ENCODE data around the gene CEMIP. TPM values are rescaled to one million over a fixed set of nuclear protein-coding genes. Genes with fewer than 3 reads are reported as not detected.

CEMIP gene
- total and polyA plus RNA-seq, 8 donors, result 12.4 to 31.8 (median 27.4) TPM

DNA sequence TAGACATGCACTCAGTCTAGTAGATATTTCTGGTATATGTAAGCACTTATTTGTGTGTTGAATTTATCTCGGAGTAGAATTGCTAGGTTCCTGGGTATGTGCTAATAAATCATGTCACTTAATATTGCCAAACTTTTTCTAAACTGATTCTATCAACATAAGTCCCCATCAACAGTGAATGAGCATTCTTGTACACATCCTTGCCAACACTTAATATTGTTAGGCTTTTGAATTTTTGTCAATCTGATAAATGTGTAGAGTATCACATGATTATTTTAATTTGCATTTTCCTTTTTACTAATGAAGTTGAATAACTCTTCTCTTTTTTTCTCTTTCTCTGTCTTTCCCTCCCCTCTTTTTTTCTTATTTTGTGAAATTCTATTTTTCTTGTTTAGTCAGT, 33.3 kb upstream of the CEMIP start:
- Histone ChIP-seq H3K4me3 (no peak overlapping the region), H3K27me3 (no peaks in the 10 kb centered on the region), H3K27ac (peak overlapping the region in 1 of 2 donors; percentile 47), H3K36me3 (peaks cover 0 to 15% of the 10 kb centered on the region in 2 donors), H3K9me3 (no peaks in the 10 kb centered on the region), H3K4me1 (peaks cover 11 to 51% of the 10 kb centered on the region in 2 donors)
- ATAC-seq, result no peak
- DNase-seq, result no peak
- intact Hi-C loops (cut with DNase I), result no loop called here
- TF ChIP-seq CTCF (IDR thresholded peaks at IDR 0.05), result no peak

DNA sequence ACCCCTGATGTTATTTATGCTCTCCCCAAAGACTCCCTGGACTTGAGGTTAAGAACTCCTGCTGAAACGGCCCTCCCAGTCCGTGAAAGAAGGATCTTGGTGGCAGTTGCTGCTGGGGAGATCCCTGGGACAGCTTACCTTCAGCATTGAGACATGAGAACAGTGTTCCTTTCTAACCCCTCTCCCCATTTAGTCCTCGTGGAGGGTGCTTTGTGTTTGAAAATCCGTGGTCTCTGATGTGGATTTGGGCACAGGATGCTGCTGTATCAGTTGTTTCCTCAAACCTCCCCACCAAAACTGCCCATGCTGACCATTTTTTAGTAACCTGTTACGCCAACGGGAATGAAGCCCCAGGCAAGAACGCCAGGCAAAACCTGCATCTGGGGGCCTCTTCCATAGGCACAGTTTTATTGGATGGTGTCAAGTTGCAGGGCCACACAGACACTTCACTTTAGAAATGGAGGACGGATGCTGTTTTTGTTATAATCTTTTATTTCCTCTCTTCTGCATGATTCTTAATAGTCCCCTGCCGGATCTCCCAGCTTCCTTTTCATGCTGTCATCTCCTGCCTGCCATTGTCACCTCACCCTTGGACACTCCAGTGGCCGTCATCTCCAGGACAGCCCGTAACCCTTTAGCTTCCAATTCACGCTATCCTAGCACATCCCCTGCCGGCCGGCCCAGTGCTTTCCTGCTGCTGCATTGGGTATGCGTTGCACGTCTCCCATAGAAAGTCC, 31.7 kb upstream of the CEMIP start:
- intact Hi-C loops (cut with DNase I), result no loop called here

DNA sequence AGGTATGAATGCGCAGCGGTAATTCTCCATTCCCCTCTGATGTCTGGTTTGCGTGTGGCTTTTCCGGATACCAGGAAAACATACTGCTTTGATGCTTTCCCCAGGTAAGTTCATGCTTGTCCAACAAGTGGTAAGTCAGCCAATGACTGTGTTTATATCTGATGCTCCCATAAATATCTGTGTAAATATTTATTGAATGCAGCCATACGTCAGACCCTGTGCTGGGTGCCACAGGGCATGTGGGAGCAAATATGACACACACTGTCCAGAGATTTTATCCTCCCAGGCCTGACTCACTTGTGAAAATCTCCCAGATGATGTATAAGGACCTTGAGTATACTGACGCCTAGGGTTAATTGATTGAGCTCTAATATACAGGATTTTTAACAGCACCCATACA, 29.6 kb upstream of the CEMIP start:
- Histone ChIP-seq H3K36me3 (peaks cover 0 to 24% of the 10 kb centered on the region in 2 donors), H3K27me3 (no peaks in the 10 kb centered on the region), H3K27ac (no peak overlapping the region), H3K9me3 (no peaks in the 10 kb centered on the region), H3K4me3 (no peak overlapping the region), H3K4me1 (peaks cover 4 to 33% of the 10 kb centered on the region in 2 donors)
- DNase-seq (no peak), ATAC-seq (no peak)
- intact Hi-C loops (cut with DNase I), result no loop called here
- no peak for TF ChIP-seq CTCF (IDR thresholded peaks at IDR 0.05)

More for the DNA sequence above, 31.7 kb upstream of the CEMIP start:
- H3K4me3 ChIP-seq, result no peak overlapping the region
- H3K27ac ChIP-seq, result no peak overlapping the region
- H3K9me3 ChIP-seq, result no peaks in the 10 kb centered on the region
- peaks cover 11 to 49% of the 10 kb centered on the region in 2 donors for H3K4me1 ChIP-seq
- no peak for ATAC-seq
- TF ChIP-seq CTCF (IDR thresholded peaks at IDR 0.05), result no peak
- peaks cover 0 to 17% of the 10 kb centered on the region in 2 donors for H3K36me3 ChIP-seq
- no peaks in the 10 kb centered on the region for H3K27me3 ChIP-seq
- no peak for DNase-seq

- Histone ChIP-seq H3K4me1 (peaks cover 0 to 28% of the 10 kb centered on the region in 2 donors), H3K27me3 (no peaks in the 10 kb centered on the region), H3K36me3 (peaks cover 0 to 32% of the 10 kb centered on the region in 2 donors), H3K27ac (no peak overlapping the region), H3K4me3 (no peak overlapping the region), H3K9me3 (no peaks in the 10 kb centered on the region)
- TF ChIP-seq CTCF (IDR thresholded peaks at IDR 0.05), result no peak
- no peak for DNase-seq
- peak; percentile 69 for ATAC-seq
- intact Hi-C loops (cut with DNase I), result no loop called here
These were observed 28.6 kb upstream of the CEMIP start for GRCh38 chr15:80750575-80750974.

GRCh38 chr15:80752204-80752603, 27.0 kb upstream of the CEMIP start:
- no peaks in the 10 kb centered on the region for H3K9me3 ChIP-seq
- H3K4me3 ChIP-seq, result no peak overlapping the region
- intact Hi-C loops (cut with DNase I), result no loop called here
- ATAC-seq (peak; percentile 18), DNase-seq (no peak)
- H3K27me3 ChIP-seq, result no peaks in the 10 kb centered on the region
- H3K4me1 ChIP-seq, result peaks cover 0 to 26% of the 10 kb centered on the region in 2 donors
- no peak overlapping the region for H3K27ac ChIP-seq
- no peak for TF ChIP-seq CTCF (IDR thresholded peaks at IDR 0.05)
- peaks cover 0 to 39% of the 10 kb centered on the region in 2 donors for H3K36me3 ChIP-seq

All from left lung (tissue), 10 donors.